CD4-positive, alpha-beta T cell treated with Interleukin-6 at 100 ng/mL for 8 hours (primary cell): ENCODE data around the gene KCNQ1OT1.

Source experiments
- DNase-seq: peaks from one replicate; pipeline ENCODE4 v3.0.0-alpha.2; 2020; ENCODE audit warnings: mixed read lengths, low spot score

The KCNQ1OT1 gene

DNA sequence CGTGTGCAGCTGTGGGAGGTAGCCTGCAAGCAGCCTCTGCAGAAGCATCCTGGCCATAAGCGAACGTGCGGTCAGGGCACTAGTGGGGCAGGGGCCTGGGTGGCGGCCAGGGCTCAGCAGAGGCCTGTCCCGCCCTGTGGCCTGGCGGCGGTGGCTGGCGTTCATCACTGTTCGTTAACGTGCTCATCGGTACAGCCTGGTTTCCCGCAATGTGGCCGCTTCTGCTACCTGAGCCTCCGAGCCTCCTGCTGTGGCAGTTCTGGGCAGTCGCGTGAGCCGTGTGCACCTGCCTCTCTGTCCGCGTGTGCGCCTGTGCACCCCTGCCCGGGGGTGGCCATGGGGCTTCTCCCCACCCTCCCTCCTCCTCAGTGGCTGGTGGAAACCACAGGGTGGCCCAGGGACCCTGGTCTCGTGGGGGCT, 117.9 kb downstream of the KCNQ1OT1 start:
- no peak for DNase-seq

DNA sequence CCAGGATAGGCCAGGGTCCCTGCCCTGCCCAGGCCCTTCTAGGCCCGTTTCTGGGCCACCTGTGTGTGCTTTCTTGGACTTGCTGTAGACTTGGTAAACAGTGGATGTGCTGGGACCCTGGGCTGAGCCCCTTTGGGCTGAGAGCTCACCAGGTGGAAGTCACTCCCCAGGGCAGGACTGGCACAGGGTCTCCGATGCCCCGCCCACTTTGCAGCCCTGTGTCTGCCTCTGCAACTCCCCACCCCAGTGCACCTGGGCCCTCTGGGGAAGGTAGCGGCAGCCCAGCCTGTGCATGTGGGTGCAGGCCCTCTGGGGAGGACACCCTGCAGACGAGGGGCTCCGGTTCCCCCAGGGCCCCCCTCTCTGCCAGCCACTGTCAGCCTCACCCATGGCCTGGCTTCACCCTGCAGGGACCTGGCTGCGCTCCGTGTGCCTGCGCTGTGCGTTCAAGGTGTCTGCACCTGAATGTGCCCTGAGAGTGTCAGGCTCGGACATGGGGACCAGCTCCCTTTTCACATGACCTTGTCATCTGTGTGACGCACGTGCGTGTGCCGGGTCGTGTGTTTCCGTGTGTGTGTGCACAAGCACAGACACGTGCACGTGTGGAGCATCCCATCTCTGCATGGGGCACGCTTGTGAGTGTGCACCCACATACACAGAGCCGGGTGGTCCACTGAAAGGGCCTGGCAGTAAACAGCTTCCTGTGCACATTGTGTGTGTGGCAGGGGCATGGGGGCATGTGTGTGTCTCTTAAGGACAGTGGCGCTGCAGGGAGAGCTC, 118.5 kb downstream of the KCNQ1OT1 start:
- DNase-seq = no peak

DNA sequence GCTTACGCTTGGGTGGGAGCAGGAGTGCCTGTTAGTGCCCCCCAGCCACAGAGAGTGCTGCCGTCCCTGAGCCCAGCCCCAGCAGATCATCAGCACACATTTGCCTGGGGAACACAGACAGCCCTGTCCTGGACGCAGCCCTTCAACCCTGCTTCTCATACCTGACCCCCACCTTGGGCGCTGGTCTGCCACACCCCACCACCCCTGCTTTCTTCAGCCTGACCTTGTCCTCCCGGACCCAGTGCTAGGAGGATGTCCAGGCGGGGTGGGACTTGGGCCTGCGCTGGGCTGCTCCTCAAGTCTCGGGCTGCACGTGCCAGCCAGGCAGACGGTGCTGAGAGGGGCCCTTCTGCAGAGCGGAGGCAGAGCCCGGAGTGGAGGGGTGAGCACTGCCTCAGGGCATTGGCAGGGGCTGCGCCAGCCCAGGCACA, 119.2 kb downstream of the KCNQ1OT1 start:
- no peak for DNase-seq

DNA sequence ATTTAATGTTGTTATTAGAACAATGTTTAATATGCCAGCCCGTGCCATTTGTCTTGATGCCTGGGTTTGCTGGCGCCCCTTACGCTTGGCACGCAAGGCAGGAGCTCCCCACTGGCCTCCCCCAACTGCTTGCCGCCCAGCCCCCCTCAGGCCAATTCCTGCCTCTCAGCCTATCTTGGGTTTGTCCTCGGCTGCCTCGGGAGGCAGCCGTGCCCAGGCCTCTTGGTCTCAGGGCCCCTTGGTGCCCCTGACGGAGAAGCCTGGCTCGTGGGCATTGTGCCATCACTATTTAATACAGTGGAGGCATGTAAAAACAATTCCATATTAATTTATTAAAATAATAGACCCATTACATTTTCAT, 119.8 kb downstream of the KCNQ1OT1 start:
- DNase-seq = no peak

DNA sequence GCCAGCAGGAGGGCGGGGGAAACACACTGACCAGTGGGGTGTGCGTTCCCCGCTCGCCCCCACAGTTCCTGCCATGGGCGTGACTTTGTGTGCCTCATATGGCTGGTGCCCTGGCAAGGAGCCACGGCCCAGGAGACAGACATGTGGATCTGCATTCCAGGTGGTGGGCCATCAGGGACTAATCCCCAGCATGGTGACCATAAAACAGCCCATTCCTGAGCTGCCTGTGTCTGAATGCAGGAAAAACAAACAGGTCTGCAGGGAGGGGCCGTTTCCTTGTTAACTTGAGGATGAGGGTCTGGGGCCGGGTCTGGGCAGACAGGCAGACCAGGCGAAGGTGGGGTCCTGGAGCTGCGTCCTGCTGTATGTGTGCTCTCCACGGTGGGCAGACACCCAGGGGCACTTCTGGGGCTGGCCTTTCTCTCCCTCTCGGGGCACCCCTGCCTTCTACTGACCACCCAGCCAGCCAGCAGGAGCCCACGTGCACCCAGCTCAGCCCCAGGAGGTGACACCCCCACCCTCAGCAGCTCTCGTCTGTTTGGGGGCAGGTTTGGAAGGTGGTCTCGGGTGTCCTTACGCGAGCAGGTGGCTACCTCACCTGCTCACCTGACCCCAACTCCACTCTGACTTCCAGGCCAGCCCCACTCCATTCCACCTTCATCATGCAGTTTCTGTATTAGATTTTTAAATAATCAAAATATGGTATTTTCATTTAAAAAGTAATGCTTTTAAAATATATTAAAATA, 120.3 kb downstream of the KCNQ1OT1 start:
- DNase-seq = no peak

DNA sequence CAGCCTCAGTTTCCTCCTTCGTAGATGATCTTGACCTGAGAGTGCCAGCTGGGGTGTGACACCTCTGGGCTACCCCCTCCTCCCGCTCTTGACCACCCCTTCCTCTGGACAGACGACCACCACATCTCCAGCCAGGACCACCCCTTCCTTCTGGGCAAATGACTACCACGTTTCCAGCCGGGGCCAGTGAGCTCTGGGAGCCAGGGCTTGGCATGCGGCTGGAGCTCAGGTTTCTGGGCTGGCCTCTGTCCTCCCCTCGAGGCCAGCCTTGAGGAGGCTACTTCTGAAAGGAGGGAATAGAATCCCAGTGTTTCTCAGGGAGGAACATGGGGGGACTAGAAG, 120.9 kb downstream of the KCNQ1OT1 start:
- no peak for DNase-seq

DNA sequence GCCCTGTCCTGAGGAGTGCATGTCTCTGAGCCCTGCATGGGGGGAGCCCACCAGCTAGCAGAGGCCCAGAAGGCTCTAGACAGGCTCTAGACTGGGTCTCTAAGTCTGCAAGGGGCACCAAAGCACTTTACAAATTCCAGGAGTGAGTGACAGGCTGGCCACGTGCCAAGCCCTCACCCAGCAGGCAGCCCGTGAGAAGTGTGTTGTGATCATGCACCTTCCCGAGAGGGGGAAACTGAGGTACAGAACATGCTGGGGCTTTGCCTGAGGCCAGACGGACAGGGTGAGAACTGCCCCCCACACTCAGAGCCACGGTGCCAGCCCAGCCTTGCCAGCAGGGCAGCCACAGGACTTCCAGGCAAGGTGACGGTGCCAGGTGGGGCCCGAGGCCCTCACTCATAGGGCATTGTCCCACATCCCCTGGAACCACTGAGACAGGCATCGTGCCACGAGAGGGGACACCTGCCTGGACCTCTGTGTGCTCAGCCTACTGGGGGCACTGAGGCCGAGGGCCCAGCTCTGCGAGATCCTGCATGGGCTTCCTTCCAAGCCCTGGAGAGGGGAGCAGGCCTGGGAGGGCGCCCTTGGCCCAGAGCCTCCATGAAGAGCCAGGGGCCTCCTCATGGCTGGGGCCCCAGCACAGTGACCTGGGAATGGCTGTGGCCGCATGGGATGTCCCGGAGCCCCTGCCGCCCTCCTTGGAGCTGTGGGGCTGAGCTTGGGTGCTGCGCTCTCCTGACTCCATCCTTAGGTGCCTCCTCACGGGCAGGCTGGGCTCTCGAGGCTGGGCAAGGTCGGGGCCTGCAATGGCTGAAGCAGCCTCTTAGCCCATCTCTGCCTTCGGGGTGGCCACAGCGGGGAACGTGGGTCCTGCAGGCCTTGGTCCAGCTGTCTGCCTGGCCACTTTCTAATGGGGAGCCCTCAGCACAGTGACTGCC, 121.5 kb downstream of the KCNQ1OT1 start:
- no peak for DNase-seq

DNA sequence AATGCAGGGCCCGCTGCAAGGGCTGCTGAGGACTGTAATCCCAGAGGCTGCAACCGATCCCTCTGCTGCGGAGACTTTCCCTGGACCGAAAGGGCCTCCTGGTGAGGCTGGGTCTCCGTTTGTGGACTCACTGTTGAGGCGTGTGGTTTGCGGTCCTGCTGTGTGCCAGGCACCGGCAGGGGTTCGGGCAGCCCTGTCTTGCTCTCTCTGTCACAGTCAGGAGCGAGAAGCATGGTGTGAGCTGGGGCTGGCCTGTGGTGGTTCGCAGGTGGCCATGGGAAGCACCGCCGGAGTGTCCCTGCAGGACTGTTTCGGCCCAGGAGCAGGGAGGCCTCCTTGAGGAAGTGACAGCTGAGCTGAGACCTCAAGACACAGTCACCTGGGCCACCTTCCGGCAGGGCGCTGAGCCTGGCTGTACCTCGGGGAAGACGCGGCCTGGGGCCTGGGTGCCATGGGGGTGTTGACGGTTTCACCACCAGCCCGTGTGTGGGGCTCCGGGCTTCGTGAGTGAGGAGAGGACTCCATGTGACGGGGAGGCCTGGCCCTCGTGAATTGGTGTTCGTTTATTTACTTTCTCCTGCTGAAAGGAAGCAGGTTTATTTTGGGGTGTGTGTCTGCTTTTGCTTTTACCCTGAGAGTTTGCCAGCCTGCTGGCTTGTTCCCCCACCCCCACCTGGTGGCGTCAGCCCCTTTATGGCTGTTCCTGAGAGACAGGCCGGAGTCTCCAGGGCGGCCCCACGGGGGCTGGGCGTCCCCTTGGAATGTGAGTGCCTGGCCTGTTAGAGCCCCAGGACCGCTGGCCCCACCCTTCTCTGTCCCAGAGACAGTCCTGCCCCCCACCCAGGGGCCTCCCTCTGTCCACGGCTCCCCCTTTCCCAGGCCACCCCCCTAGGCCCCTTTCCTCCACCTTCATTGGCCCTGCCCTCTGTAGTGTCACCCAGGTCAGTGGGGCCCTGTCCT, 122.5 kb downstream of the KCNQ1OT1 start:
- DNase-seq = no peak

DNA sequence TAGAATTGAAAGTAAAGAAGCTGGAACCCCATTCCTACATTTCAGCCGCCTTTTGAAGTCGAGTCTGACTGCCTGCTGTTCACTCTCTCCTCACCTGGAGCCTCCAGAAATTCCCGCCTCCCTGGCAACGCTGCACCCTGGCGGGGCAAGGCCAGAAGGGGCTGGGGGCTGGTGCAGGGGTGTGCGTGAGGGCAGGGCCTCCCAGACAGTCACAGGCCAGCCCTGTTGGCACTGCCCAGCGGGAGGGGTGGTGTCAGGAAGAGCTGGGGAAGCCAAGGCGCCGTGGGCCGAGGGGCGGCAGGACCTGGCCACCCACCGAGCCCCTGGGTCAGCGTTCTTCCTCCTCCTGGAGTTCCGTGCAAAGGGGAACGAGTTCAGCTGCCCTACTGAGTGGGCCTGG, 123.2 kb downstream of the KCNQ1OT1 start:
- no peak for DNase-seq

DNA sequence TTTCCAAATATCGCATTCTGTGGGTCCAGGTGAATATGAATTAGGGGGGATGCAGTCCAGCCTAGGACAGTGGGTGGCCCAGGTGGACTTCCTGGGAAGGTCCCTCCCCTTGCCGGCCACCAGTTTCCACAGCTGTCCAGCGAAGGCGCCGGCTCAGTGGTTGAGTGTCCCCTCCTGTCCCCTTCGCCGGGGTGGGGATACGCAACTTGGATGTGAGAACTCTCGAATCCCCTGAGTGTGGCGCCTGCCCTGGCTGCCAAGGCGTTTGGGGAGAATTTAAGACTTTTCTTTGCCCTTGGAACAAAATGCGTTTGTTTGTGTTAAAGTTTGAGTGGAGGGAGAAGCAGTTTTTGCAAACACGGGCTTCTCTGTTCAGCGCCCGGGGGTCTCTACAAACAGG, 123.7 kb downstream of the KCNQ1OT1 start:
- DNase-seq = no peak

DNA sequence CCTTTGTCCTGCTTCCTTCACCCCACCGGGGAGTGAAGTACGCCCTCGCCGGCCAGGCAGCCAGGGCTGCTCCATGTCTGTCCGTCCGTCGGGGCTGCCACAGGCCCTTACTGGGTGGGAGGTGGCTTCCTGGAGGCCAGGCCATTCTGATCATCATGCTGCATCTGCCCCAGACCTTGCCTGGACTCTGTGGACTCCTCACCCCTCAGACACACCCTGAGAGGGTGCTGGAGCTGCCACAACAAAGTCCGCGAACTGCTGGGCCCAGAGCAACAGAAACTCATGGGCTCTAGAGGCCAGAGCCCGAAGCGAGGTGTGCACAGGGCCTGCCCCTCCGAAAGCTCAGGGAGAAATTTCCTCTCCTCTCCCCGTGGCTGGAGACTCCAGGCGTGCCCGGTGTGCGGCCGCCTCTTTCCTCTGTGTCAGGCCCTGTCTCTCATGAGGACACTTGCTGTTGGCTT, 124.2 kb downstream of the KCNQ1OT1 start:
- DNase-seq = no peak

DNA sequence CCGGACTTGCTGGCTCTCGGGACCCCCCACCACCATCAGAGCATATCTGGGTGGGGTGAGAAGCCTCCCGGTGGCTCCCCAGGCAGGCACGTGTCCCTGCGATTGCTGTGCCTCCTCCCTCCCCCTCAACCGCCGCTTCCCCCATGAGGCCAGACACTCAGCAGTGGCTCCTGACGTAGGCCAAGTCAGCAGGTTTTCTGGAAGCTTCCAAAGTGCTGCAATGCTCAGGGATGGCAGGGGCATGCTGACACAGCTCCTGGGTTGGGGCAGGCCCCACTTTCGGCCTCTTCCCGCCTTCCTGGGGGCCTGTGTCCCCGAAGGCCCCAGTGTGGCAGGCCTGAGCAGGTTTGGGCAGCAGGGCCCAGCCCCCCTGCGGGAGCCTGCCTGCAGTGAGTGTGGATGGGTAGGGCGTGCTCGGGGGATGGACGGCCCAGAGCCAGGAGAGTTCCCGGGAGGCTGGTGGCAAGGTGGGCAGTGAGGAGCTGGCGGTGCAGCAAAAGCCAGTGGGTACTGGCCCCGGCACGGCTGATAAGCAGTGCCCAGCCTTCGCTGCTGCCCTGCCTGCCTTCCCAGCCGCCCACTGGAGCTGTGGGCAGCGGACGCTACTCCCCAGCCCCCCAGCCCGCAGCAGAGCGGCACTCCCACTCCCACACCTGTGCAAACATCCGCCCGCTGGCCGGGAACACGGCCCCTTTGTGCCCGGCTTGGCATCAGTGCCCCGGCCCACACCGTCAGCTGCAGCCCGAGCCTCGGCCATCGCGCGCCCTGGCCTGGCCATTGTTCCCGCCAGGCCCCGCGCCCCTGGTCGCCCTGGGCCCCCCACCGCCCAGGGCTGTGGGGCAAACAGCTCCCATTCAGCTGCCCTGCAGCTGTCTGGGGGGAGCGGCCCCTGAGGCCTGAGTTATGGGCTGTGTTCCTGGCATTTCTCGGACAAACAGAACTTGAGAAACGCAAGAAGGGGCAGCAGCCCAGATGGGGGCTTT, 125.0 kb downstream of the KCNQ1OT1 start:
- no peak for DNase-seq

DNA sequence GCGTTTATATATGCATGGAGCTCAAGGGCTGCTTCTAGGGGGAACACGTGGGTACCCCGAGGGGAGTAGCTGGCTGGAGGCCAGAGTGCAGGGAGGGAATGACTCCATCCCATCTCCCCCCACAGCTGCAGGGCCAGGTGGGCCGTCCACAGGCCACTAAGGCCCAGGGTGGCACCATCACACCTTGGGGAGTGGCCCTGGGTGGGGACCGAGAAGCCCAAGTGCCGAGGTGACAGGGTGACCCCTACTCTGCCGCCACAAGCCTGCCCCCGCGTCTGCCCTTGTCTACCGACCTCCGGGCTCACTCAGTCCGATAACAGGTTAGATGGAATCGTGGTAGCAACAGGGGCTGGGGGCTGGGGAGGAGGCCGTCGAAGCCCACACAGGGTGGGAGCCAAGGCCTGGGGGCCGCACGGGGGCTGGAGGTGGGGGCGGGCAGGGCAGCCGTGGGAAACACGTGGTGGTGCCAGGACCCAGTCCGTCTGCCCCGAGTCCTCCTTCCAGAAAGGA, 125.7 kb downstream of the KCNQ1OT1 start:
- DNase-seq = no peak

DNA sequence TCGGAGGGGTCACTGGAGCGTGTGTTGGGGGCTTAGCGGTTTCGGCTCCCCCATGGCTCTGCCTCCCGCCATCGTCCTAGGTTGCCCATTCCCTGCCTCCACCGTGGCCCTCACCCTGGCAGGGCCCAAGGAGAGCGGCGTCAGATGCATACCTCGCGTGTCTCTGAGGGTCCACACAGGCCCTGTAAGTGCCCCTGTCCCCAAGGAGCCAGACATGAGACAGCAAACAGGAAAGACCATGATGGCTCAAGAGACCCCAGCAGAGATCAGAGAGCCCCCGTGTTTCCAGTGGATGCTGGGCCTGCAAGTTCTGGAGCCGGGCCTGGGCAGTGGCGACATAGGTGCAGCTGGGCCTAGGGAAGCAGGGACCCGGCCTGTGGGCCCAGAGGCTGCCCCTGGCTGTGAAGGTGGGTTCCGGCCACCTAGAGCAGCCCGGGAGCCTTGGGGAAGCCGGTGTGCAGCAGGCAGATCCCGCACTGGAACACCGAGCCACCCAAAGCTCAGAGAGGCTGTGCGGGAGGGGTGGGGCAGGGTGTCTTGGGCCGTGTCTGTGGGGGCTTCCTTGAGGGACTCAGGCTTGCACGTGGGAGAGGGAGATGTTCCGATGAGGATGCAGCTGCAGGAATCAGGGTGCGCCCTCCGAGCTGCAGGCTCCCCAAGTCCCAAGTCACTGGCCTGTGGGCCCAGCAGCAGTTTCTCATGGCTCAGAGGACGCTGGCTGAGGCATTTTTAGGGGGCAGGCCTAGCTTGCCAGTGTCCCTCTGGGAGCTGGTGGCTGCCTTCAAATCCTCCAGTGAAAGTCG, 126.4 kb downstream of the KCNQ1OT1 start:
- DNase-seq = no peak

DNA sequence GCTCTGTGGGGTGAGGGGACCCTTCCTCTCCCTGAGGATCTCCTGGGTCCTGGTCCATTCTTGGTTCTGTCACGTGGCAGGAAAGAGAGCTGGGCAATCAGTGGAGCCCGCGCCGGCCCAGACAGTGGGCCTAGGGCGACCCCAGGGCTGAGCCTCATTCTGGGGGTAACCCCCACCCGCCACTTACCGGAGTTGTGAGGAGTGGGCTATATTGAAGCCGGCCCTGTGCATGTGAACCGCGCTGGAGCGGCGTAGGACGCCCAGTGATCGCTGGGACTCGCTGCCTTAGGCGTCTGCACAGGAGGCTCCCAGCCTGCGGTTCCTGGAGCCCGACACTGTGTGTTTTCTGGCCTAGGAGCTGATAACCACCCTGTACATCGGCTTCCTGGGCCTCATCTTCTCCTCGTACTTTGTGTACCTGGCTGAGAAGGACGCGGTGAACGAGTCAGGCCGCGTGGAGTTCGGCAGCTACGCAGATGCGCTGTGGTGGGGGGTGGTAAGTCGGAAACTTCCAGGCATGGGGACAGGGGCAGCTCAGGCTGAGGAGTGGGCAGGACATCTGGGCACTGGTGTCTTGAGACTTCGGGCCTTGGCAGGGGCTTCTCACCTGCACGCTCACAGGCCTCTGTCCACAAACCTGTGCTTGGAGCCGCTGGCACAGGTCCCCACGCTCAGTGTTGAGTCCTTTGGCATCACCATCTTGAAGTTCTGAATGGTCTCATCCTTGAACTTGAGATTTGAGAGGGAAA, 127.1 kb downstream of the KCNQ1OT1 start:
- no peak for DNase-seq

DNA sequence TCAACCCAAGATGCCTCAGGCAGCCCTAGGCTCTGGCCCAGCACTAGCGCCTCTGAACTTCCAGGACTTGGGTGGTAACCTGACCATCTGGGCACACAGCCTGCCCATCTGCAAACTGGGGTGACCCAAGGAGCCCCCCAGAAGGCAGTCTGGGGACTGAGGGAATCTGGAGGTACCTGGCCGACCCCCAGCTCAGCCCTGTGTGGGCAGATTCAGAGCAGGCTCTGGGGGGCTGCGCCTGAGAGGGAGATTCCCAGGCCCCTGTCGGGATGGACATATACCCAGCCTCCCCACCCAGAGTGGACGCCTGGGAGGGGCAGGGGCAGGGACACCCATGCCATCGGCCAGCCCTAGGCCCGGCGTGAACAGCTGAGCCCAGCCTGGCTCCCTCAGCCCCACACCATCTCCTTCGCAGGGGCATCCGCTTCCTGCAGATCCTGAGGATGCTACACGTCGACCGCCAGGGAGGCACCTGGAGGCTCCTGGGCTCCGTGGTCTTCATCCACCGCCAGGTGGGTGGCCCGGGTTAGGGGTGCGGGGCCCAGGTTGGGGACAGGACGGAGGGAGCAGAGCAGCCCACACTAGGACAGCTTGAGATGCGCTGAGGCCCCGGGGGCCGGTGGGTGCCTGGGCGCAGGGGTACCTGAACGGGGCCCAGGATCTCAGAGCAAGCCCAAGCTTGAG, 128.1 kb downstream of the KCNQ1OT1 start:
- DNase-seq = no peak

DNA sequence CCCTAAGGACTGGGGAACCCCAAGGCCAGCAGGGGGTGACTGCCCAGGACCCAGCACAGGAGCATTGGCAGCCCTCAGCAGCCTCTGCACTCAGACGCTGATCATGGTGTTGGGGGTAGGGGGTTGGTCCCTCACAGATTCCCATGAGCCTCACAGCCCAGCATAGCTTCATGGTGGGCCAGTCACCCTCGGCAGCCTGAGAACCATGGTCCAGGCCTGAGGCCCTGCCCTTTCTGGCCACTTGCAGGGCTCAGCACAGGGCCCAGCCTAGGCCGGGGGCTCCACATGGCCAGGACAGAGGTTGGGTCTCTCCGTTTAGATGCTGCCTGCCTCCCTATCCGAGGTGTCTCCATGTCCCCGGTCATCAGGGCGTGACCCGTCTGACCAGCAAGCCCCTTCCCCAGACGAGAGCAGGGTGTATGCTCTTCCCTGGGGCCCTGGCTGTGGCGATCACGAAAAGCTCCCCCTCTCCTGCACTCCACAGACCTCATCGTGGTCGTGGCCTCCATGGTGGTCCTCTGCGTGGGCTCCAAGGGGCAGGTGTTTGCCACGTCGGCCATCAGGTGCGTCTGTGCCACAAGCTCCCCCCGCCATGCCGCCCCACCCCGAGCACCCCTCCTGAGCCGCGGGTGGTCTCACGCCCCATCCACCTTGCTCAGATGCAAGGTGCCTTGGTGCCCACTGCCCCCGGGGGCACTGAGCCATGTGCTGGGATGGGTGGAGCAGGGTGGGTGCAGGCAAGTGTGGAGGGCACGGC, 128.8 kb downstream of the KCNQ1OT1 start:
- no peak for DNase-seq
